Cardiac fibroblast (primary cell): ENCODE measurements around the gene SPSB1.

Experiments
- DNase-seq, 2 donors: peaks; one replicate each; pipeline versions ENCODE4 v3.0.0 to v3.0.0-alpha.2; 2010; ENCODE audit warnings: low read depth in 2 of 2
- H3K4me3 ChIP-seq, 2 donors: replicated peaks in 1 of 2; 1 replicate in 1 of 2; 2 replicates in 1 of 2; pipeline ENCODE4 v1.5.1; 2011; ENCODE audit warnings: low read depth in 2 of 2, low read length in 2 of 2, mild to moderate bottlenecking in 2 of 2, moderate library complexity in 1 of 2
- CTCF ChIP-seq: IDR thresholded peaks from one replicate; pipeline ENCODE4 v1.5.1; 2011; ENCODE audit warnings: low read depth, mild to moderate bottlenecking, low read length, inconsistent platforms

SPSB1 gene

GRCh38 chr1:9369964-9370788, 77.5 kb downstream of the SPSB1 start:
- no peak for TF ChIP-seq CTCF
- no peak overlapping the region for H3K4me3 ChIP-seq
- DNase-seq: no peak

GRCh38 chr1:9371391-9371935, 78.8 kb downstream of the SPSB1 start:
- H3K4me3 ChIP-seq: no peak overlapping the region
- no peak for TF ChIP-seq CTCF
- peak; percentile 34 to 70 for DNase-seq

GRCh38 chr1:9371951-9372350, 79.3 kb downstream of the SPSB1 start:
- no peak for DNase-seq
- no peak overlapping the region for H3K4me3 ChIP-seq
- no peak for TF ChIP-seq CTCF

GRCh38 chr1:9373619-9374018, 80.9 kb downstream of the SPSB1 start:
- H3K4me3 ChIP-seq: no peak overlapping the region
- no peak for TF ChIP-seq CTCF
- peak; percentile 30 to 41 for DNase-seq

GRCh38 chr1:9374748-9375341, 82.2 kb downstream of the SPSB1 start:
- no peak for TF ChIP-seq CTCF
- no peak overlapping the region for H3K4me3 ChIP-seq
- no peak for DNase-seq

GRCh38 chr1:9375912-9376311, 83.2 kb downstream of the SPSB1 start:
- no peak for TF ChIP-seq CTCF
- H3K4me3 ChIP-seq: no peak overlapping the region
- peak in 1 of 2 donors; percentile 17 for DNase-seq
